Measurements from ENCODE around the gene PCYOX1L.

- TF ChIP-seq CTCF (IDR thresholded peaks at IDR 0.05) (no peak), POLR2A (IDR thresholded peaks at IDR 0.05) (no peak)
These were observed 43.2 kb downstream of the PCYOX1L start for GRCh38 chr5:149401051-149401450.

All from esophagus squamous epithelium (tissue), 4 donors.